ENCODE data around the gene RBM4B.
"Not testable (repeated sequence)": the region's sequence is repeated elsewhere in the genome, so short reads cannot be mapped to it uniquely, and the experiment has no call there.

RBM4B gene, protein sequence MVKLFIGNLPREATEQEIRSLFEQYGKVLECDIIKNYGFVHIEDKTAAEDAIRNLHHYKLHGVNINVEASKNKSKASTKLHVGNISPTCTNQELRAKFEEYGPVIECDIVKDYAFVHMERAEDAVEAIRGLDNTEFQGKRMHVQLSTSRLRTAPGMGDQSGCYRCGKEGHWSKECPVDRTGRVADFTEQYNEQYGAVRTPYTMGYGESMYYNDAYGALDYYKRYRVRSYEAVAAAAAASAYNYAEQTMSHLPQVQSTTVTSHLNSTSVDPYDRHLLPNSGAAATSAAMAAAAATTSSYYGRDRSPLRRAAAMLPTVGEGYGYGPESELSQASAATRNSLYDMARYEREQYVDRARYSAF

DNA sequence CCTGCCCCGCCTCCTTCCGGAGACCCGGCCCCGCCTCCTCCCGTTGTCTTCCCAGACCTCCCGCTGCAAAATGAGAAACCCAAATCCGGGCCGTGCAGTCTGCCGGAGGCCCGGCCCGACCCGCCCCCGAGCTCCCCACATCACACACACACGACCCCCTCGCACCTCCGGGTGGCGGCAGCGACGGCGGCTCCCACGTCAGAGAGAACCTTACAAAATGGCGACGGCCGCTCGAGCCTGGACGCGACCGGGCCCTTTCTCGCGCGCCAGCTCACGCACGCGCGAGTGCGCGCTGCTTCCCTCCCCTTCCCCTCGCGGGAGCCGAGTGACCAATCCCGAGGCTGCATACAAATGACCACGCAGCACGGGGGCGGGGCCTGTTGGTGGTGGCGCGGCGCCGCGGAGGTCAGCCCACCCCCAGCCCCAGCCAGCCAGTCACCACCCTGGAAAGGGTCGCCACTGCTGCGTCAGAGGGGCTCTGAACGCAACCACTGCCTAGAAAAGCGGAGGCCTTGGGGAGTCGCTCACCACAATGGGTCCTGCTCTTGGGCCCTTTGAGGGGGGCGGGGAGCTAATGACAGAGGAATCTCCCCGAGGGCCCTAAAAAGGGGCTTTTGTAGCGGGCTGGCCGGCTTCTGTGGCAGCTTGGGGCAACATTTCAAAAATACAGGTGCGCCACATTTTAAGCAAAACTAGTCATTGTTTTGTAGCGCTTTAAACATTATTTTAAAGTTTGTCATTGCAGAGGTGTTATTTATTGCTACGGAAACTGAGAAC is at the start of gene RBM4B:
Gene RBM4B, minus strand, starts transcription at position 289 of the 777 bp plus-strand sequence. CDS start 808 bp downstream, outside the sequence.
- DNase-seq = peak; percentile 94

DNA sequence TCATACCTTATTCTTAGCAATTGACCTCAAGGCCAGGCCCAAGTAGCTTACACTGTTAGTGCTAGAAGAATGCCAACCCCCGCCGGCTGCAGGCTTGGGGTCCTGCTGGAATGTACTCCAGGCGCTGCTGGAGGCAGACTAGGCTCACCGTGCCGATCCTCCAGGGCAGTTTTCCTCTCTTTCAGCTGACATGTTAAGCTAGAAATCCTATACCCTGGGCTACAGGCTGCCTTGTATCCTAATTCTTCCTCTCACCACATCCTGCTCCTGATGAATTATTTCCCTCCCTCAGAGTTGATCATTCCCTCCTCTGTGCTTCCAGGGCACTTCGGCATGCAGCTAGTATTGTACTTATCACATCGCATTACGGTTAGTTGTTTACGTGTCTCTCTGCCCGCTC is 48.0 kb upstream of the RBM4B start:
- no peak for DNase-seq

DNA sequence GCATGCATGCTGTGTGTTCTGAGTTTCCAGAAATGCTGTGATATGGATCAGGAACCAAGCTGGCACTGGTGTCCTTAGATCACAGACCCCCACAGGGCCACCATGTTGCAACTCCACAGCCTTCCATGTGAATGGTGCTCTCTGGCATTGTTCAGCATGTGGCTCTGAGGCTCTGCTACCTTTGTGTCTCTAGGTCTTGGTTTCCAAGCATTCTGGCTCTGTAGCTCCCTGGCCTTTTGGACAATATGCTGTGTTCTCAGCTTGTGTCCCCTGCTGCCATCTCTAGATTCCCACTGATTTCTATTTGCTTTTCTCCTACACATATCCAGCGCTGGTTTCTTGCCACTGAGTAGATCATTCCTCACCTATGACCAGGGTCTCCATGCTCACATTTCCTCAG is 47.4 kb upstream of the RBM4B start:
- no peak for DNase-seq

DNA sequence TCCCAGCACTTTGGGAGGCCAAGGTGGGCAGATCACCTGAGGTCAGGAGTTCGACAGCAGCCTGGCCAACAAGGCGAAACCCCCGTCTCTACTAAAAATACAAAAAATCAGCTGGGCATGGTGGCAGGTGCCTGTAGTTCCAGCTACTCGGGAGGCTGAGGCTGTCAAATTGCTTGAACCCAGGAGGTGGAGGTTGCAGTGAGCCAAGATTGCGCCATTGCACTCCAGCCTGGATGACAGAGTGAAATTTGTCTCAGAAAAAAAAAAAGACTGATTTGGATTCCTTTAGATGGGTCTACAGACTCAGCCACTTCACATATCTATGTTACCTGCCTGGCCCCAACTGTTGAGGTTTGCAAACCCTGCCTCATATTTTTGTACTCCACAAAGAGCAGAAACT is 46.5 kb upstream of the RBM4B start:
- not testable (repeated sequence) for DNase-seq

DNA sequence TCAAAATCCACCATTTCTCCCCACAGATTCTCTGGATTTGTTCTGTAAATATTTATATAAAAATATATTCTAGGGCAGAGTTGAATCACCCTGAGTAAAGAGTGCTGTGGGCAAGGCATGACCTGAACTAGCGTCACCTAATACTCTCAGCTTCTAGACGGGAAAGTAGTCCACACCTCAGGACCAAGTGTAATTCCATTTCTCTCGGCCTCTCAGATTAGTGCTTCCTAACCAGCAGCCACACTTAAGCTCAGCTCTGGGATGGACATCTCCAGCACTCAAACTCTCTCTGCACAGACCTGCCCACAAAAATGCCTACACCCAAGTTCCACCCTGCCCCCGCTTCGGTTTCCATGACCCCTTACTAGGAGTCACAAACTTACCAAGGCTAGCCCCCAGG is 46.0 kb upstream of the RBM4B start:
- no peak for DNase-seq

DNA sequence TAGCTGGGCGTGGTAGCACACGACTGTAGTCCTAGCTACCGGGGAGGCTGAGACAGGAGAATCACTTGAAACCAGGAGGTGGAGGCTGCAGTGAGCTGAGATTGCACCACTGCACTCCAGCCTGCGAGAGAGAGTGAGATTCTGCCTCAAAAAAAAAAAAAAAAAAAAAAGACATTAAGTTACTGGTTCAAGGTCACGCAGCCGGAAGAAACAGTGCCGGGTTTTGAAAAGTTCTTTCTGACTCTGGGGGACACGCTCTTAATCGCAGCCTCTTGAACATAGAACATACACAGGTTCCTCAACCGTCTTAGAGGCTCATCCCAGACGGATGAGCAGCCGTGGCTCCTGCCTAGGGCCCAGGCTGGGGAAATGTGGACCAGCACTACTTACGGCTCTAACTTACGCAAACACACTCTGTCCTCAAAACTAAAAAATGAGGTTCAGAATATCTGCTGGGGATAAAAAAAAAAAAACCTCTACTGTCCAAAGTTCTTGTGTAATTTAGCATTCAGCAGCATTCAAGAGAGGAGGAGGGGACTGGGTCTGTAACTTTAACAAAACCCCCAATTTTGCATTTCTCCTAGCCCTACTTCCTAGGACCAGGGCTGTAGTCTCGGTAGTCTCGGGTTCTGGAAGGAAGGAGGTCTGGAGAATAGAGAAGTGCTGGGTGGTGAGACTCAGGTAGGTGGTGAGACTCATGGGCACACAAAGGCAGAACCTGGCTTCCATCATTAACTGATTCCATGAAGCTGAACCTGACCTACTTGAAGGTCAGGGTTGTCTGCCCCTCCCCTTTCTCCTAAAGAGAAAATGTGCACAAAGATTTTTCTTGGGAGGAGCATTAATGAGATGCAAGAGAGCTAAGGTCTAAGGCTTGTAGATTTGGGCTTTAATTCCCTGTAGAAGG is 45.3 kb upstream of the RBM4B start:
- DNase-seq = no peak

DNA sequence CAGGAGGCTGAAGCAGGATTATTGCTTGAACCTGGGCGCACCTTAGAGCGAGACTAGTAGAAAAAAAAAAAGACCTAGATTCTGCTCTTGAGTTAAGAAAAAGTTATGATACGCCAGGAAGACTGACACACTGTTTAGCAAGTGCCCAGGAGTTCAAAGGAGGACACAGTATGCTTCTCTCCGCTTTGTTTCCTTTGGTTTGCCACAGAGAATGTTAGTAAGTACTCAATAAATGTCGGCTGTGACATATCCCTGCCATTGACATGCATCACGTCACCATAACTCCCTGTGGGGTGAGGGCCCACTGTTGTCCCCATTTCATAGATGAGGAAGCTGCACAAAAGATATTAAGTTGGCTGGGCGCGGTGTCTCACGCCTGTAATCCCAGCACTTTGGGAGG is 44.3 kb upstream of the RBM4B start:
- no peak for DNase-seq

DNA sequence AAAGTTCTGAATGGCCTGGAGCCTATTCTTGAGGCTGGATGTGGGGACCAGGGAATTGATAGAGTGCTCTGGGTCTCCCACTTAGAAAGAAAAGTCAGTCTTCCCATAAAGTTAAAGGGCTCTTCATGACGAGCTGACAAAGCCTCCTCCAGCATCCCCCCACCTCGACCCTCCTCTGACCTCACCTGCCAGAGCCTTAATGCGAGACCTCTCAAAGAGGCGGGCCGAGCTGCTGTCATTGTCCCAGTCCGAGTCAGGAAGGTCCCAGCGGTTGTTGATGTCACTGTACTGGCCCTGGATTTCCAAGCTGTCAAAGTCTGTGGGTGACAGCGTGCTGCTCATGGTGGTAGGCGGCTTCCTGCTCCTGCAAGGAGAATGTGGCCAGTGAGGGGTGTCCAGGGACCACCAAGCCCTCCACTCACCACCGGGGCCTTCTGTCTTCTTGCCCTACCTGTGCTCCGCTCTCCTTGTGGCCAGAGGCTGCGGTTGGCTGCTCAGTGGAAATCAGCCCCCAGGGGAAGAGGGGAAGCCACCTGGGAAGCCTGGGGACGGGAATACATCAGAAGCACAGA is 43.3 kb upstream of the RBM4B start:
- no peak for DNase-seq

DNA sequence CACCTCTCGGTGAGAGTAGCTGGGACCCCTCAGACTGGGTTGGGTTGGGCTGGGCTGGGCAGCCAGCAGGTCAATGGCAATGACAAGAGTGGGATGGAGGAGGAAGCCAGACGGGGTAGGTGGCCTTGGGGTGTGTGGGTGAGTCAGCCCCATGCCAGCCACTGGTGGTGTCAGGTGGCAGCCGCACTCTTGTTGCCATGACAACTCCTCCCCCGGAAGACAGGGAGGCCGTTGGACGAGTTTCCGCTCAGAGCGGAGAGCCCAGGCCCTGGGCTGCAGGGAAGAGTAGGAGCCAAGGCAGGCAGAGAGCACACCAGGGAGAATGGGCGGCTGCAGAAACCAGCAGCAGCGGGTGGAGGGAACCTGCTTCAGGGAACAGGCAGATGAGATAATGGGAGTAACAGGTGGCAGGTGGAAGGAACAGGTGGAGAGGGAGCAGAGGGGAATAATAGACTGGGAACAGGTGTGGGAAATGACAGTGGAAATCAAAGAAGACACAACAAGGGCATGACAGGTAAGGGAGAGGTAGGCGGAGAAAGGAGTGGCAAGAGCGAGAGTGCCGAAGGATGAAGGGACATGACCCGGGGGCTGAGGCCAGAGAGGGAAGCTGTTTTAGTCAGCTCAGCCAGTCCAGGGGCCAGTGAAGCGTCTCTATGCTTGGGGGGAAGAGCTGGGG is 42.7 kb upstream of the RBM4B start:
- DNase-seq = peak; percentile 86

DNA sequence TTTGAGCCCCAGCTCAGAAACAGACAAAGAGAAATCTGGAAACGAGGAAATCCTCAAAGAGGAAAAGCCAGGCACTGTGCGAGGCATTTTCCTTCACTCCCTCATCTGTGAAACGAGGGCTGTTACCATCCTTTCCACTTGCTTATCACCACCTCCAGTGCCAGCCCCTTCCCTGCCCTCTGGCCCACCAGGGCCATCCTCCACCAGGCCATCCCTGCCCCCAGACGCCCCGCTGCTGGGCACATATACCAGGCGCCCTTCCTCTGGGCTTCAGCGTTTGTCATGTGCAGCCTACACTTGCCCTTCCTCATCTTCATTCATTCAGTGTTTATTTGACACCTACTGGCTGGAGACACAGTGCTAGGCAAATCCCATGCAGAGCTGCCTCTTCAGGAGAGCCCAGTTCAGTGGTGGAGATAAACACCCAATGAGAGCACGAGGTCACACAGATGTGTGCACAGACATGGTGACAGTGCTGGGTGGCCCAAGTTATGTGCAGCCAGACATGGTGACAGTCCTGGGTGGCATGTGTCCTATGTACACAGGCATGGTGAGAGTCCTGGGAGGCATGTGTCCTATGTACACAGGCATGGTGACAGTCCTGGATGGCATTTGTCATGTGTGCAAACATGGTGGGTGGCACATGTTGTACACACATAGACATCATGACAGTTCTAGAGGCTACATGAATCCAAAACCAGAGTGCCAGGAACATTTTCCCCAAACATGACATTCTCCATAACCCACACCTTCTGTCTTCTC is 41.6 kb upstream of the RBM4B start:
- no peak for DNase-seq

DNA sequence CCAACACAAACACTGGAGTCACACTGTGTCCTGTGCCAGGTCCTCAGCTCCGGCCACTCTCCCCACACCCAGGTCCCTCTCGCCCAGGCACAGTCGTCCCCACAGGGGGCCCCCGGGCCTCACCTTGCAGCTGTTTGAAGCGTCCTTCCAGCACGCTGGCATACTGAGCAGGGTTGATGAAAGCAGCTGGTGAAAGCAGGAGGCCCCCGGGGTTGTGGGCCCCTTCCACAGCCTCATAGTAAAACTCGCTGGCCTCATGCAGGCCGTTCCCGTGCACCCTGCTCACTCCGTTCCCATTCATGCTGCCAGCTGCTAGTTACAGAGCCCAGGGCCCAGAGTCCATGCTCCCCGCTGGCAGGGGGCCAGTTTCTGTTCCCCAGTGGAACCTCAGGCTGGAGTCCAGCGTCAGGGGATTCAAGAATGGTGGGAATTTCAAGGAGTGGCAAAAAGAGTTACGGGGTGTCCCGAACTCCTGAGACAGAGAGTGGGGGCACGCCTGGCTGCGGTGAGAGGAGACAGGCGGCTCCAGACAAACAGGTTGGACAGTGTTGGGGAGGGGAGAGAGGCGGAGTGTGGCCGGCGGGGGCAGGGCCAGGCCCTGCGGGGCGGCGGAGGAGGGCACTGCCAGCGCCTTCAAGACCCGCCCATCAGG is 40.8 kb upstream of the RBM4B start:
- DNase-seq = no peak

DNA sequence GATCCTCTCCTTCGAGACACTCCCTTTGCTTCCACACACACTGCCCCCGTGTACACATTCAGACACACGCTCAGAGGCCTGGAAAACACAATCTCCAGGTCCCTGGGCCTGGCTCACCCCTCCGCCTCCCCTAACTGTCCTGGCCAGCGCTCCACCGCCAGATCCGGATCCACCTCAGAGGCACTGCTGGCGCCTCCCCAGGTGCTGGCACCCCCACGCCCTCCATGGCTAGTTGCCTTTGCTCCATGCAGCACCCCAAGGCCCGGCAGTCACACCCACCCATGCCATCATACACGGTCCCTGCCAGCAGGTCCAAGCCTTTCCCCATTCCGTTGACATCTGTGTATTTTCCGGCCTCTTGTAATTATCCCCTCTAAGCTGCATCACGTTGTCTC is 40.2 kb upstream of the RBM4B start:
- no peak for DNase-seq

DNA sequence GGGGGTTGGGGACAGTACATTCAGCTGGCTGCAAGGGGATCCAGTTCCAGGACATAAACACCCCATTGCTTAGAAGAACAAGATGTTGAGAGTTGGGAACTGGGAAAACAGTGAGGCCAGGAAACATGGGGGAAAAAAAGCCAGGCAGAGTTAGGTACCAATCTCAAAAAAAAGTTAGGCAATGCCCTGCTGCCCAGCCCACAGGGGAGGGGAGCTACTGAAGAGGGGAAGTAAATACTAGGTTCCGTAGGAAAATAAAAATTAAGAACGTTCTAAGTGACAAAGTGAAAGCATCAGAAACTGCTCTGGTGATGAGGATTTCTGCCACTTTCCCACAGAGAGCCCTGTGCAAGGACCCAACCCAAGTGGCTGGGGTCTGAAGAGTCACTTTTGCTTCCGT is 39.3 kb upstream of the RBM4B start:
- DNase-seq = no peak

DNA sequence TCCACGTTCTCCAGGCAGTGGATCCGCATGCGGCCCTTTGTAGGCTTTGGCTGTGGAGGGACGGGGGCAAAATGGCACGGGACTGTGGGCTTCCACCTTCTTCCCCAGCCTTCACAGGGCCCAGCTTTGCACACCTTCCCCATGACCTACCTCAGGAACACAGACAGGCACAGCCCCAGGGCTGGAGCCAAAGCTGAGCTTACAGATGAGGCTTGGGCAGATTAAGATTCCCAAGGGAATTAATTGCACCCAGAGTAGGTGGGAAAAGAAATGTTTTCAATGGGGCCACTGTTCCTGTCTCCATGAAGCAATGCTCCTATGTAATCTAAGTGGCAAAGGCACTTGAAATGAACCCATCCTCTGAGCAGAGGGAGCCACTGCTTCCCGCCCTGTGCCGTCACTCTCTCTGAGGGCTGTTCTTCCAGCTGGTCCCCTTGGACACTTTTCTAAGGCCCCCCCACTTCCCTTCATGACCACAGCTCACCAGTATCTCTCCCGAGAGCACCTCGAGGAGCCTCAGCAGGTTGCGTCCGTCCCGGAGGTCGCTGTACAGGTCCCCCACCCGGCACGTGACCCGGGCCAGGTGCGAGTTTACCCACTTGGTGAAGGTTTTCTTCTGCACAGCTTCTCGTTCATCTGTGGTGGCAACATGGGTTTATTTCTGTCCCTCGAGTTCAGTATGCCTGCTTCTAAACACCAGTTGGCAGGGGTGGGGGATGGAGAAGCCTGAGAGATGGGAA is 37.8 kb upstream of the RBM4B start:
- no peak for DNase-seq

DNA sequence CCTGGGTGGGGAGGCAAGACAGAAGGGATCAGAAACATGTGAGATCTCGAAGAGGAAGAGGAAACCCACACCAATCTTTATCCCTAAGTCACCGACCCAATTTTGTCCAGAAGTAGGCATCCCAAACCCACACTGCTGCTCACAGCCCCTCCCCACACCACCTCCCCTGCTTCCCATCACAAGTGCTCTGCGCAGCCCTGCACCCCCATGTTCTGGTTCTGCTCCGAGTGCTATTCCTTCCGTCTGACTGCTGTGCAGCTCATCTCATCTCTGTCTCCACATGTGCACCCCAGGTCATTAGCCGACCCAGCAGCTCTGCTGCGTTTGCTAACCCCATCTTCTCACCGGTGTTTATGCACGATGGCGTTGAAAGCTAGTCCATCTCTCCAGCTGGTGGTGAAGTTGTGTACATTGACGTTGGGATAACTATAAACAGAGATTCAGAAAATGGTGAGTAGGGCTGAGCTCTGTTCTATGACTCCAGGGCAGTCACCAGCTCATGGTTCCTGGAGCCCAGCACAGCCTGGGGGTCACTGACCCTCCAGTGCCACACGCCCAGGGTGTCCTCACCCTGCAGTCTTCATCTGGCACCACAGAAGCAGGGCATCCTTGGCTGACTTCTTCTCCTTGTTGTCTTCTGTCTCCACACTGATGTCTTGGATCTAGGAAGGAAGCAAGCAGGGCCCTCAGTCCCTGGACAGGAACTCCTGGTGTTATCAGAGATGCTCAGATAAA is 36.2 kb upstream of the RBM4B start:
- DNase-seq = no peak

DNA sequence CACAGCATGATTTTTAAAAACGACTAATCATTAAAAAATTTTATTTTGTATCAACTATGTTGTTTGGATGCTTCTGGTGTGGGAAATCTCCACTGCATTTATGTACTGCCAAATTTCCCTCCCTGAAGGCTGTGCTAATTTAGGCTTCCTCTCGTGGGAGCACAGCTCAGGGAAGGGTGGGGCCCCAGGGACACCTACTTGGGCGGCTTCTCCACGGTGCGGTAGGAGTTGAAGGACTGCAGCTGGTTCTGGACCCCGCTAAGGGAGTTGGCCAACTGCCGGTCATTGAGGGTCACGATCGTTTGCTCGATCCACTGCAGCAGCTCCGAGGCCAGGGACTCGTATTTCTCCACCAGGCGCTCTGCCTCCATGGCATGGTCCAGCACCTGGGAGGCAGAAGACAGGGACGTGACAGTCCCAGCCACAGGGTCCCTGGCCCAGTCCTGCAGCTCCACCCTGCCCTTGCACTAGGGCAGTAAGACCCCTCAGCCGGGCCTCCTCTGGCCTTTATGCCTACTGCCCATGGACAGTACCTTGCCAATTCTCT is 32.8 kb upstream of the RBM4B start:
- no peak for DNase-seq

DNA sequence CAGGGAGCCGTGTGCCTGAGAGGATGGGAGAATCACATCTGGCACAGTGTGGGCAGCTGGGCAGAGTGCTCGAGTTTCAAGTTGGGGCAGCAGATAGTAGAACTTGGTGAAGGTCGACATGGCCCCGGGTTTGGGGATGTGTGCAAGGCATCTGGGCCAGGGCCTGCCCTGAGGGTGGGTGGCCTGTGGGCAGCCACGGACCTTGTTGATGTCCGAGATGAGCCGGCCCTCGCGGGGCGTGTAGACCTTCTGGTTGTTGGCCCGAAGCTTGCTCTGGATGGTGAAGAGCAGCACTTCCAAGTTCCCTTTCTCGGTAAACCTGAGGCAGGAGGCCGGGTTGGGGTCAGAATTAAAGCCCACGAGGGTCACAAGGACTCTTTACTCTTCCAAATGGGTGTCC is 31.0 kb upstream of the RBM4B start:
- no peak for DNase-seq

DNA sequence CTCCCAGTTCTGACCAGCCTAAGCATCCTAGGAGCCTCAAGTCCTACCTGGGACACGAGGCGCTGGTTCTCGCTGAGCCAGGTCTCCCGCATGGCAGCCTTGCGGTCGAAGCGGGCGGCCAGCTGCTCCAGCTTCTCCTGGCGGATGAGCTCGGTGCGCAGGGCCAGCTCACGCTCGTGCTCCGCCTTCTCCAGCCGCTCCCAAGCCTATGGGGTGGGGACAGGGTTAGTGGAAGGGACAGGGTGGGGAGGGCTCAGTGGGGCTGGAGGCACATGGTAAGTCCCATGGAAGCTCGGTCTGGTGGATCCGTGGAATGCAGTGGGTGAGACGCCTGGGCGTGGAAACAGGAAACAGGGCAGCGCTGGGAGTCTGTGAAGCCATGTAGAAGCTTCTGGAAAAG is 30.4 kb upstream of the RBM4B start:
- no peak for DNase-seq

DNA sequence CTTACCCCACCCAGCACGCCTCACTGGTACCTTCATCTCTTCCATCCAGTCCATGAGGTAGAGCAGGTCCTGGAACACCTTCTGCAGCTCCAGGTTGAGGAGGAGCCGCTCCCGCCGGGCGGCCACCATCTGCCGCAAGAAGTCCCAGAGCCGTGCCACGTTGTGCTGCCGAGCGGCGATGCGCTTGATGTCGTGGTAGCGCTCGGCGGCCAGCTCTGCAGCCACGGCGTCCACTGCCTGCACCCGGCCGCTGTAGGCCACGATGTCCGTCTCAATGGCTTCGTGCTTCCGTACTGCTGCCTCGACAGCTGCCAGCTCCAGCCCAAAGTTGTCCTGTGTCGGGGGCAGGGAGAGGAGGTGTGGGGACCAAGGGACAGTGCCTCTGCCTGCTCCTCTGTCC is 29.8 kb upstream of the RBM4B start:
- no peak for DNase-seq
